AG04450 (cell line): ENCODE data around the gene BTBD9. TPM values are rescaled to one million over a fixed set of nuclear protein-coding genes. Genes with fewer than 3 reads are reported as not detected.
A peak's percentile ranks its signal among the peaks of the same experiment; 100 is the strongest.

ENCODE experiments used
- CTCF ChIA-PET: fragments of 300-600, 350-600 bp; formaldehyde crosslinking; extraction: SDS; loops from one replicate; lab custom pipeline; 2022; ENCODE audit warnings: antibody characterized with exemption, inconsistent platforms; lab: Charles Lee
- POLR2A ChIA-PET: fragments of 350-600 bp; formaldehyde crosslinking; extraction: SDS; loops from one replicate; lab custom pipeline; 2021; ENCODE audit warnings: antibody characterized with exemption, inconsistent platforms; lab: Yijun Ruan, JAX
- DNase-seq: peaks from one replicate; pipeline ENCODE4 v3.0.0-alpha.2; 2011; ENCODE audit warnings: low read depth, low spot score
- H3K27ac ChIP-seq: one replicate; pipeline ENCODE4 v1.5.1; 2012; ENCODE audit warnings: low read depth, low read length, control low read depth
- H3K27me3 ChIP-seq: one replicate; pipeline ENCODE4 v1.6.0; 2012; ENCODE audit warnings: low read length; ENCODE audit not compliant: control insufficient read depth, insufficient read depth
- H3K4me3 ChIP-seq: 2 replicates; pipeline ENCODE4 v1.5.1; 2011; ENCODE audit warnings: mild to moderate bottlenecking, low read depth, low read length, control low read depth
- H3K9me3 ChIP-seq: 2 replicates; pipeline ENCODE4 v1.5.1; 2012; ENCODE audit warnings: low read length; ENCODE audit not compliant: control insufficient read depth, insufficient read depth
- polyA plus RNA-seq: library from polyadenylated mRNA; depleted of rRNA; stranded (reverse); fragments of >200 nt; gene quantifications from 2 replicates; pipeline ENCODE4 v1.2.3, GENCODE V29; 2011
- TF ChIP-seq, protein P1 (sequence below): IDR thresholded peaks from 2 replicates; pipeline ENCODE4 v1.5.1; 2011; ENCODE audit warnings: low read depth, low read length, control low read depth, inconsistent platforms

Gene BTBD9
- polyA plus RNA-seq, 1 experiment: 7.2 TPM

- ChIA-PET CTCF (interaction anchor here (0.9 kb wide), 1 partner anchor 749 kb away, joined by 4 read pairs; no protein-coding TSS in a partner anchor), POLR2A (no interaction called here)
Measured at GRCh38 chr6:38453861-38454260, 185.9 kb downstream of the BTBD9 start.

DNA sequence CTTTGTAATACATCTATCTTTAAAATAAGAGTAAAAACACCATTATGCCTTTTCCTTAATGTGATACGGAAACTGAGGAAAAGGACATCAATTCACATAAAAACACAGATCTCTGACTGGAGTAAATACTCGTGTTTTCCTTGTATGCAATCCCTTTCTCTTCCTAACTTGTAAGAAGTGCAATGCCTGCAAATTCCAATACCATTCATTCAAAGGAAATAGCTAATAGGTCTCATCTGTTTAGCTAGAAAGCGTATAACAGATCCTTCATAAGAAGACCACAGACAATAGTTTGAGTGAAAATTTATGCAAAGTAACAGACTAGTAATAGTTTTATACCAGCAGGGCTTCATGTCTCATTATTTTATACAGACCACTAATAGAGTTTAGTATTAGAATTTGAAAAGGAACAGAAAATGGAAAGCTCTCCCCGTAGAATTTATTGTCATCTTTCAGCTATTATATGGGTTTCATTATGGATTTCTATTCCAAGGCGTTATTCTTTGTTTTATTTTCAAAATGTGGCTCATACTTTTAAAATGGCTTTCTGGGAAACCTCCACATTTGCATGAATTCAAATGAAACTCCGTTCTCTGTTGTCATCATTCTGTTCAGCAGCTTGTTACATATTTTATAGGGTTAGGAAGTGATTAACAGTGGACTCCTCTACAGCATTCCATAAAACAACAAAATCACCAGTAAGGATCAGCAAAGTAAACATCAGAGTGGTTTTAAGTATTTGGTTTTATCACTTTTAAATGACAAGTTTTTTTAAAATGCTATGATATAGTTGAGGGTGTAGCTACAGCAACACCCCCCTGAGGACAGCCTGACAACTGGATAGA lies 186.7 kb downstream of the BTBD9 start:
- H3K27me3 ChIP-seq: no peaks in the 10 kb centered on the region
- H3K4me3 ChIP-seq: no peak overlapping the region
- ChIA-PET CTCF (interaction anchor here (0.9 kb wide), 1 partner anchor 748 kb away, joined by 4 read pairs; no protein-coding TSS in a partner anchor), POLR2A (no interaction called here)
- H3K27ac ChIP-seq: no peak overlapping the region
- no peak for DNase-seq
- TF ChIP-seq, protein P1, sequence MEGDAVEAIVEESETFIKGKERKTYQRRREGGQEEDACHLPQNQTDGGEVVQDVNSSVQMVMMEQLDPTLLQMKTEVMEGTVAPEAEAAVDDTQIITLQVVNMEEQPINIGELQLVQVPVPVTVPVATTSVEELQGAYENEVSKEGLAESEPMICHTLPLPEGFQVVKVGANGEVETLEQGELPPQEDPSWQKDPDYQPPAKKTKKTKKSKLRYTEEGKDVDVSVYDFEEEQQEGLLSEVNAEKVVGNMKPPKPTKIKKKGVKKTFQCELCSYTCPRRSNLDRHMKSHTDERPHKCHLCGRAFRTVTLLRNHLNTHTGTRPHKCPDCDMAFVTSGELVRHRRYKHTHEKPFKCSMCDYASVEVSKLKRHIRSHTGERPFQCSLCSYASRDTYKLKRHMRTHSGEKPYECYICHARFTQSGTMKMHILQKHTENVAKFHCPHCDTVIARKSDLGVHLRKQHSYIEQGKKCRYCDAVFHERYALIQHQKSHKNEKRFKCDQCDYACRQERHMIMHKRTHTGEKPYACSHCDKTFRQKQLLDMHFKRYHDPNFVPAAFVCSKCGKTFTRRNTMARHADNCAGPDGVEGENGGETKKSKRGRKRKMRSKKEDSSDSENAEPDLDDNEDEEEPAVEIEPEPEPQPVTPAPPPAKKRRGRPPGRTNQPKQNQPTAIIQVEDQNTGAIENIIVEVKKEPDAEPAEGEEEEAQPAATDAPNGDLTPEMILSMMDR: no peak
- H3K9me3 ChIP-seq: no peaks in the 10 kb centered on the region

More at GRCh38 chr6:38453861-38454260, 185.9 kb downstream of the BTBD9 start:
- Histone ChIP-seq H3K27ac (no peak overlapping the region), H3K27me3 (no peaks in the 10 kb centered on the region), H3K4me3 (no peak overlapping the region), H3K9me3 (no peaks in the 10 kb centered on the region)
- TF ChIP-seq, protein P1: no peak
- DNase-seq: no peak

GRCh38 chr6:38450717-38451116 lies 189.0 kb downstream of the BTBD9 start:
- POLR2A ChIA-PET: no interaction called here
- H3K9me3 ChIP-seq: no peaks in the 10 kb centered on the region
- H3K4me3 ChIP-seq: no peak overlapping the region
- H3K27ac ChIP-seq: no peak overlapping the region
- CTCF ChIA-PET: interaction anchor here (0.6 kb wide), 1 partner anchor 531 kb away, joined by 7 read pairs; no protein-coding TSS in a partner anchor
- no peak for DNase-seq
- no peaks in the 10 kb centered on the region for H3K27me3 ChIP-seq
- TF ChIP-seq, protein P1: no peak

DNA sequence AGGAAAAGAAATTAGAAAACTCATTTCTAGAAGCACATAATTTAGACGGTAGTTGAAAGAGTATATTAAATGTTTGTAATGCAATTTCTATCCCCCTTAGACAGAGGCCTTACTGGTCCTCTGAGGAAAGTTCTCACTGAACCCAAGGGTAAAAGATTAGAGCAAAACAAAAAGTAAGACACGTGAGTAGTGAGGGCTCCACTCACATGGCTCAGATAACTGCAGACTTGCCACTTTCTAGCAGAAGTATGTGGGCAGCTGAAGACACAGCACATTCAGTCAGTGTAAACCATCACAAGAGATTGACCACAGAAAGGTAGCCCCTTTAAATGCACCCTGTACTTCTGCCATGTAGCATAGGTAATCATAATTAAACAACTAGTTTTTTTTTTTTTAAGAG lies 193.8 kb downstream of the BTBD9 start:
- POLR2A ChIA-PET: no interaction called here
- no peaks in the 10 kb centered on the region for H3K9me3 ChIP-seq
- CTCF ChIA-PET: interaction anchor here (0.6 kb wide), 1 partner anchor 705 kb away, joined by 5 read pairs; no protein-coding TSS in a partner anchor
- TF ChIP-seq, protein P1: no peak
- no peak overlapping the region for H3K4me3 ChIP-seq
- DNase-seq: no peak
- H3K27ac ChIP-seq: peak overlapping the region; percentile 31
- H3K27me3 ChIP-seq: no peaks in the 10 kb centered on the region

DNA sequence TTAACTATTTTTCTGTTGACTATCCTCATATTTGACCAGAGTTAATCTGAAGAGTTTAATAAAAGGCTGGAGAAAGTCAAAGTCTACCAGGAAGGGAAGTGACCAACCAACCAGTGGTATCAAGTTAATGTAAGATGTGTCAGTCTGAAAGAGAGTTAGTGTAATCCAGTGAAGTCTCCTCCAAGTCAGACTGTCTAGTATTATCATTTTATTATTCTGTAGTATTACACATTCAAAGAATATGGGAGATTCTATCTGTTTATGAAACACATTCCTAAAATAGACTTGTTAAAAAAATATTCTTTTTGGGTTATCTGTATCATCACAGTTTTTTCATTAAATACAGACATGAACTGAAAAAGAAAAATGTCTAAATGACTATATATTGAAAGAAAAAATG lies 194.4 kb downstream of the BTBD9 start:
- Histone ChIP-seq H3K9me3 (no peaks in the 10 kb centered on the region), H3K27me3 (no peaks in the 10 kb centered on the region), H3K4me3 (no peak overlapping the region), H3K27ac (no peak overlapping the region)
- ChIA-PET CTCF (no interaction called here), POLR2A (no interaction called here)
- no peak for DNase-seq
- TF ChIP-seq, protein P1: no peak
